Neural cell (in vitro differentiated cells): ENCODE results near the gene SAA1. TPM values are rescaled to one million over a fixed set of nuclear protein-coding genes. Genes with fewer than 3 reads are reported as not detected.

Experiments used
- H2AFZ ChIP-seq: fragments of 200-600, 300-800 bp; sonication (generic), shearing (Covaris generic); 2 replicates; pipeline ENCODE4 v1.6.0; 2014; ENCODE audit warnings: low read depth, mild to moderate bottlenecking, antibody characterized with exemption, low read length, moderate library complexity
- H3F3A ChIP-seq: fragments of 200-600 bp; shearing (Covaris generic); 2 replicates; pipeline ENCODE4 v1.6.1; 2016; ENCODE audit warnings: mild to moderate bottlenecking, moderate library complexity, mixed read lengths, antibody characterized with exemption, low read length; ENCODE audit not compliant: insufficient read depth, poor library complexity, severe bottlenecking
- H3K27ac ChIP-seq: fragments of 200-600, 300-800 bp; sonication (generic), shearing (Covaris generic); 2 replicates; pipeline ENCODE4 v1.5.1; 2014; ENCODE audit warnings: mild to moderate bottlenecking, low read length, moderate library complexity
- H3K27me3 ChIP-seq: fragments of 300-800, 200-600 bp; sonication (generic), shearing (Covaris generic); 2 replicates; pipeline ENCODE4 v1.6.0; 2014; ENCODE audit warnings: mild to moderate bottlenecking, low read depth, low read length, moderate library complexity; ENCODE audit not compliant: insufficient read depth
- H3K36me3 ChIP-seq: fragments of 300-800, 200-600 bp; sonication (generic), shearing (Covaris generic); 2 replicates; pipeline ENCODE4 v1.5.1; 2014; ENCODE audit warnings: mild to moderate bottlenecking, antibody characterized with exemption, low read length, moderate library complexity; ENCODE audit not compliant: insufficient read depth
- H3K4me2 ChIP-seq: fragments of 300-800, 200-600 bp; sonication (generic), shearing (Covaris generic); 2 replicates; pipeline ENCODE4 v1.6.0; 2014; ENCODE audit warnings: mild to moderate bottlenecking, low read length
- H3K4me3 ChIP-seq: fragments of 300-800, 200-600 bp; sonication (generic), shearing (Covaris generic); 2 replicates; pipeline ENCODE4 v1.5.1; 2014; ENCODE audit warnings: mild to moderate bottlenecking, low read length, moderate library complexity
- H3K79me2 ChIP-seq: fragments of 200-600 bp; shearing (Covaris generic); replicated peaks from 2 replicates; pipeline ENCODE4 v1.6.0; 2014; ENCODE audit warnings: mild to moderate bottlenecking, low read length, moderate library complexity; ENCODE audit not compliant: insufficient read depth
- H3K9ac ChIP-seq: fragments of 300-800, 200-600 bp; sonication (generic), shearing (Covaris generic); 2 replicates; pipeline ENCODE4 v1.6.1; 2016; ENCODE audit warnings: mild to moderate bottlenecking, low read length, mixed read lengths
- H3K9me2 ChIP-seq: fragments of 200-600 bp; shearing (Covaris generic); 2 replicates; pipeline ENCODE4 v1.6.1; 2016; ENCODE audit warnings: mild to moderate bottlenecking, low read length, mixed read lengths; ENCODE audit not compliant: insufficient read depth
- H3K9me3 ChIP-seq: fragments of 200-600, 300-800 bp; sonication (generic), shearing (Covaris generic); 2 replicates; pipeline ENCODE4 v1.6.1; 2016; ENCODE audit warnings: mild to moderate bottlenecking, mixed run types, low read length, moderate library complexity, mixed read lengths
- H4K20me1 ChIP-seq: fragments of 200-600 bp; shearing (Covaris generic); 2 replicates; pipeline ENCODE4 v1.6.1; 2016; ENCODE audit warnings: mild to moderate bottlenecking, mixed run types; ENCODE audit not compliant: insufficient read depth
- CTCF ChIP-seq: fragments of 450-650 bp; IDR thresholded peaks from 2 replicates; pipeline ENCODE4 v1.5.1; 2014; ENCODE audit warnings: antibody characterized with exemption, mild to moderate bottlenecking, moderate library complexity; ENCODE audit not compliant: poor library complexity, severe bottlenecking
- EP300 ChIP-seq: fragments of 450-650 bp; conservative IDR thresholded peaks from 2 replicates; pipeline ENCODE4 v1.6.1; 2014; ENCODE audit warnings: antibody characterized with exemption, mild to moderate bottlenecking, moderate library complexity; ENCODE audit not compliant: poor library complexity, severe bottlenecking
- EZH2 ChIP-seq: fragments of 200-600, 300-800 bp; shearing (Covaris generic), sonication (generic); IDR thresholded peaks from 2 replicates; pipeline ENCODE4 v1.6.1; 2014; ENCODE audit warnings: antibody characterized with exemption, low read length, borderline replicate concordance, mild to moderate bottlenecking; ENCODE audit not compliant: insufficient read depth, poor library complexity, severe bottlenecking
- MXI1 ChIP-seq: fragments of 450-650 bp; conservative IDR thresholded peaks from 2 replicates; pipeline ENCODE4 v1.6.1; 2014; ENCODE audit warnings: antibody characterized with exemption, mild to moderate bottlenecking; ENCODE audit not compliant: poor library complexity, severe bottlenecking
- POLR2AphosphoS5 ChIP-seq: IDR thresholded peaks from 2 replicates; pipeline ENCODE4 v1.6.1; 2012
- RAD21 ChIP-seq: fragments of 450-650 bp; conservative IDR thresholded peaks from 2 replicates; pipeline ENCODE4 v1.6.1; 2014; ENCODE audit warnings: antibody characterized with exemption, mild to moderate bottlenecking, moderate library complexity
- REST ChIP-seq: IDR thresholded peaks from 2 replicates; pipeline ENCODE4 v1.6.1; 2012; ENCODE audit warnings: borderline replicate concordance
- SMC3 ChIP-seq: fragments of 450-650 bp; conservative IDR thresholded peaks from 2 replicates; pipeline ENCODE4 v1.6.1; 2014; ENCODE audit warnings: antibody characterized with exemption, mild to moderate bottlenecking, moderate library complexity; ENCODE audit not compliant: poor library complexity
- TAF1 ChIP-seq: IDR thresholded peaks from 2 replicates; pipeline ENCODE4 v1.6.1; 2012; ENCODE audit warnings: low read depth
- polyA plus RNA-seq: library from polyadenylated mRNA; depleted of rRNA; stranded (reverse); fragments of >200 nt; gene quantifications from 2 replicates; pipeline ENCODE4 v1.2.3, GENCODE V29; 2014

SAA1 gene
- polyA plus RNA-seq, 1 donor from 2014 or later = not detected

- TF ChIP-seq RAD21 = no peak
- TF ChIP-seq CTCF = no peak
- TF ChIP-seq EZH2 = no peak
- TF ChIP-seq EP300 = no peak
- no peak for TF ChIP-seq POLR2AphosphoS5
- no peak for TF ChIP-seq SMC3
- TF ChIP-seq TAF1 = no peak
- no peak for TF ChIP-seq MXI1
- no peak for TF ChIP-seq REST
- Histone ChIP-seq H3K9ac (no peak overlapping the region), H3K9me3 (no peaks in the 10 kb centered on the region), H4K20me1 (no peaks in the 10 kb centered on the region), H3K27ac (no peak overlapping the region), H3F3A (no peaks in the 10 kb centered on the region), H3K36me3 (no peaks in the 10 kb centered on the region), H2AFZ (no peak overlapping the region), H3K9me2 (no peaks in the 10 kb centered on the region), H3K79me2 (no peaks in the 10 kb centered on the region), H3K4me3 (no peak overlapping the region), H3K27me3 (no peaks in the 10 kb centered on the region), H3K4me2 (no peak overlapping the region)
Observed at GRCh38 chr11:18253778-18254338, 12.2 kb upstream of the SAA1 start.

- TF ChIP-seq RAD21 (no peak), TAF1 (no peak), POLR2AphosphoS5 (no peak)
Observed at GRCh38 chr11:18254781-18255361, 11.2 kb upstream of the SAA1 start.

More at GRCh38 chr11:18254781-18255361, 11.2 kb upstream of the SAA1 start:
- Histone ChIP-seq H3K9me2 (no peaks in the 10 kb centered on the region), H3K36me3 (no peaks in the 10 kb centered on the region), H3K79me2 (no peaks in the 10 kb centered on the region), H3K9me3 (no peaks in the 10 kb centered on the region), H3K4me2 (no peak overlapping the region), H2AFZ (no peak overlapping the region), H3F3A (no peaks in the 10 kb centered on the region), H3K9ac (no peak overlapping the region), H4K20me1 (no peaks in the 10 kb centered on the region), H3K27ac (no peak overlapping the region), H3K27me3 (no peaks in the 10 kb centered on the region), H3K4me3 (no peak overlapping the region)
